ENCODE data around the gene ZNF793.

The ZNF793 gene

GRCh38 chr19:37572203-37572602, 65.5 kb downstream of the ZNF793 start:
- DNase-seq = no peak

GRCh38 chr19:37583340-37583739, 76.6 kb downstream of the ZNF793 start:
- DNase-seq = no peak

Measured in bone marrow (tissue), 2 donors.